ENCODE measurements around the gene CHST7. TPM values are rescaled to one million over a fixed set of nuclear protein-coding genes. Genes with fewer than 3 reads are reported as not detected.

CHST7 gene
- total and polyA plus RNA-seq, 2 of the 13 experiments (the other 11 are each of a cell fraction or from before 2014, with no cell fraction given), result 2.4 to 5.2 TPM

- Histone ChIP-seq H3K9ac (ENCODE audit: insufficient read depth, low read depth, low read length) (no peak overlapping the region), H3K4me3 (replicated peaks in 1 of 3; ENCODE audit: insufficient read depth in 1 of 3, low read depth in 2 of 3, low read length in 3 of 3) (no peak overlapping the region), H4K20me1 (ENCODE audit: insufficient read depth, low read length) (no peaks in the 10 kb centered on the region), H3K4me1 (ENCODE audit: insufficient read depth, low read length) (no peaks in the 10 kb centered on the region), H3K4me2 (ENCODE audit: low read depth, low read length) (no peak overlapping the region), H3K27me3 (ENCODE audit: control insufficient read depth in 1 of 2, insufficient read depth in 2 of 2, low read length in 2 of 2) (no peaks in the 10 kb centered on the region), H3K79me2 (ENCODE audit: insufficient read depth, low read length) (no peaks in the 10 kb centered on the region), H2AFZ (ENCODE audit: low read length) (no peak overlapping the region), H3K36me3 (replicated peaks in 1 of 2; ENCODE audit: control insufficient read depth in 1 of 2, insufficient read depth in 2 of 2, low read length in 2 of 2) (no peaks in the 10 kb centered on the region), H3K27ac (ENCODE audit: extremely low read length, insufficient read depth, low read length) (no peak overlapping the region), H3K9me3 (ENCODE audit: low read length) (no peaks in the 10 kb centered on the region)
- FAIRE-seq (no peak), DNase-seq (ENCODE audit: low spot score) (no peak), ATAC-seq (no peak)
- no TSS peak for BruUV-seq (replicated peaks)
- ChIA-PET POLR2A (no interaction called here), CTCF (ENCODE audit: low intra/inter-chr PET ratio, low total read pairs) (no interaction called here)
- TF ChIP-seq ZNF691 (CRISPR knock-in tag; IDR thresholded peaks at IDR 0.05; ENCODE audit: borderline replicate concordance, low read depth), result no peak
- TF ChIP-seq ZBTB2 (CRISPR knock-in tag; IDR thresholded peaks at IDR 0.05; ENCODE audit: low read depth), result no peak
- TF ChIP-seq RAD51 (IDR thresholded peaks at IDR 0.05; ENCODE audit: borderline replicate concordance), result no peak
- TF ChIP-seq ZFY (CRISPR knock-in tag; IDR thresholded peaks at IDR 0.05), result no peak
- no peak for TF ChIP-seq RAD21 (CRISPR knock-in tag; IDR thresholded peaks at IDR 0.05)
- TF ChIP-seq FOXA1 (IDR thresholded peaks at IDR 0.05), result no peak
- TF ChIP-seq FOXA1 (CRISPR knock-in tag; IDR thresholded peaks at IDR 0.05), result no peak
- no peak for TF ChIP-seq ZBTB10 (CRISPR knock-in tag; IDR thresholded peaks at IDR 0.05; ENCODE audit: borderline replicate concordance)
- TF ChIP-seq MTF1 (CRISPR knock-in tag; IDR thresholded peaks at IDR 0.05), result no peak
- in situ Hi-C loops (cut with HindIII; ENCODE audit: extremely low pct_ligation_motif_present, low pct_unique_long_range_greater_than_20kb) (no loop called here), intact Hi-C loops (cut with micrococcal nuclease; ENCODE audit: unreplicated experiment) (no loop called here)
Measured at GRCh38 chrX:46617906-46618305, 44.3 kb downstream of the CHST7 start.

Data from HepG2 (cell line).